NCI-H524 treated with DMSO at 0.1 percent for 48 hours (cell line): Measurements from ENCODE around the gene ZNF805.
"Not testable (repeated sequence)": the region's sequence is repeated elsewhere in the genome, so short reads cannot be mapped to it uniquely, and the experiment has no call there.

ENCODE experiments used
- DNase-seq: peaks from one replicate; lab custom pipeline; 2025; lab: John Stamatoyannopoulos, UW

The ZNF805 gene

DNA sequence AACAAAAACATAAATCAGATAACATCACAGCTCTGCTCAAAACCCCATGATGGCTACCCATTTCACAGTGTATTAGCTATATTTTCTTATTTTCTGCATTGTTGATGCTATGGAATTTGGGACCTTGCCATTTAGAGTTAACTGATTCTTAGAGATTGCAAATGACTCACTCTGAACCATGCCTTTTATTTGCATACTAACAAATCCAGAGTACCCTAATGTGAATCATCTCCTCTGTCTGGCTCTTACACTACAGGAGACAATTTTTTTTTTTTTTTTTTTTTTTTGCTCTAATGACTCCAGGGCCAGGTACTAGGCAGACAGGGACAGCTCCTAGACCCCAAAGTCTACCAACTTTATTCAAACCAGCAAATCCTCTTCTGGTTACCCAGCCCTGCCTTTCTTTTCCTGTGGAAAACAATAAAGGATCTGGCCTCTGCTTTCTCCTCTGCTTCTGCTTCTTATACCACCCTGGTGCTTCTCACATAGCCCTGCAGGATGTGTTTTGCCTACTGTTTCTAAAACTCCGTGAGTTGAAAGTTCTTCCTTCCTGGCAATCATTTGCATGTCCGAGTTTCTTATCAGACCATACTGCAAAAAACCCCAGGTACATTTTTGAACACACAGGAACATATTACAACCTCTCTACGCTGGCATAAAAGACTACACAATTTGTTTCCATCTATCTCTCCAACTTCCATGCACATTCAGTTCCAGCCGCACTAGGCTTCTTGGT lies 29.3 kb downstream of the ZNF805 start:
- no peak for DNase-seq

DNA sequence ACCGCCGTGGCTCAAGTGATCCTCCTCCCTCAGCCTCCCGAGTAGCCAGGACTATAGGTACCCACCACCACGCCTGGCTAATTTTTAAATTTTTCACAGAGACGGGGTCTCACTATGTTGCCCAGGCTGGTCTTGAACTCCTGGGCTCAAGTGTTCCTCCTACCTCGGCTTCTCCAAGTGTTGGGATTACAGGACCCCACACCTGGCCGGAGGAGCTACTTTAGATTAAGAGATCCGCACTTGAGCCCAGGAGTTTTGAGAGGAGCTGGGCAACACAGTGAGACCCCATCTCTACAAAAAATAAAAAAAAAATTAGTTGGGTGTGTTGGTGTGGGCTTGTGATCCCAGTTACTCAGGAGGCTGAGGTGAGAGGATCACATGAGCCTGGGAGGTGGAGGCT lies 30.8 kb downstream of the ZNF805 start:
- no peak for DNase-seq

DNA sequence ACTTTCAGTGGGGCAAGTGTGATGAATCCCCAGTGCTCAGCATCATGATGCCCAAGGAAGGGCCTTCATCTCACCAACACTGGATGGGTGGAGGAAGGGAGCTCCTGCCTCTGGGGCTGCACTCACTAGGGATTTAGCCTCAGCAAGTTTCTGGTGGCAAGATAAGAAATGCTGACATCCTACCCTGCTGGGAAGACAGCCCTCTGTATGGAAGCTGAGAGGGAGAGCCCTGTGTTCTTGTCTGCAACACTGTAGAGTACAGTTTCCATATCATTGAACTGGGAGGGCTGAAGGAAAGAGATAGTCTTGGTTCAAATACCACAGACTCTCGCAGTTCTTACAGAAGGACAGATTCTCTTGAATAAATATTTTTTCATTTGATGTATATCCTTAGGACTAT lies 32.6 kb downstream of the ZNF805 start:
- DNase-seq, result no peak

DNA sequence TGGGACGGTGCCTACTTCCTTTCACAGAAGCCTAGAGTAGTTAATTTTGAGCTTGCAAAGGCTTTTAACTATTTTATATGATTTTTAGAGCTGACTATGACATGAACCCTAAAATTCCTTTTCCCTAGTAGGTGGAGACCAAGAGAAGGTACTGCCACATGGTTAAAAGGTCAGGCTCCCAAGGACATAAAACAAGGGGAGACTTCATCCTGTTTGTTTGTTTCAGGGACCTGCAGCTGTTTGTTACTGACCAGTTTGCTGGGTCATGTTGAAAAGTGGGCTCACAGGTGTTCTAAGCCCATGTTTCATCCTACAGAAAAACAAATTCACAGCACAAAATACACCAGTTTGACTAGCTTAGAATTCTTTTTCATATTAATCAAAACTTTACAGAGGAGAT lies 36.0 kb downstream of the ZNF805 start:
- no peak for DNase-seq

DNA sequence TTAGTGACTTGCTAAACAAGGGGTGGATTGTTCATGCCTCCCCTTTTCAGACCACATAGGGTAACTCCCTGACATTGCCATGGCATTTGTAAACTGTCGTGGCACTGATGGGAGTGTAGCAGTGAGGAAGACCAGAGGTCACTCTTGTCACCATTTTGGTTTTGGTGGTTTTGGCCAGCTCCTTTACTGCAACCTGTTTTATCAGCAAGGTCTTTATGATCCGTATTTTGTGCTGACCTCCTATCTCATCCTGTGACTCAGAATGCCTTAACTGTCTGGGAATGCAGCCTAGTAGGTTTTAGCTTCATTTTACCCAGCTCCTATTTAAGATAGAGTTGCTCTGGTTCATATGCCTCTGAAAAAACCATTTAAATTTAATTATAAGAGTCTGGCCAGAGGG lies 38.0 kb downstream of the ZNF805 start:
- not testable (repeated sequence) for DNase-seq

DNA sequence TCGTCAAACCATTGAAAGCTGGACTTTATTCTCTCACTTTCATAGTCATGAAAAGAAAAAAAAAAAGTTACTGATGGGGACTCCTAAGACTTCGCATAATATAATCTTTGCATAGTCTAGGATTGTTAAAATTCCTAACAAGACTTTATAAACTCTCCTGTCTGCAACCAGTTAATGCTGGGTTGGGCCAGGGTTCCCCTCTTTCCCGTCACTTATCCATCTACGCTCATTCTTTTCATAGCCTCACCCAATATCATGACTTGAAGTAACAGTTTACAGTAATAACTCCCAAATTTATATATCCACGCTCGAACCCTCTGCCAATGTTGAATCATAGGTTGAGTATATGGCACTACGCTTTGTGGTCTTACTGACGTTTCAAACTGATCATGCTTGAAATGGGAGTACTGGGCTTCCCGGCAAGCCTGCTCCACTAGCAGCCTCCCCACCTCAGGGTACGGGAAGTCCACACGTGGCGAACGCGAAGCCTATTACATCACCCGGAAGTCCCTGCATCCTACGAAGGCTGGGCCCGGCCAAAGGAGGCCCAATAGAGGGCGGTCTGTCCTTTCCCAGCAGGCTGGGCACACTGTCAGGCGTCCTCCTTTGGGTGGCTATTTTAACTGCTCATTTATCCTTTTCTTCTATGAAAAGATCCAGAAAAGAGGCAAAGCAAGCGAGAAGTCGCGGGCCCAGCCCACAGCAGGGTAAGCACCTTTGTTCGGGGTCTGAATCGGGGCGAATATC lies 39.2 kb downstream of the ZNF805 start:
- DNase-seq, result peak; percentile 66

DNA sequence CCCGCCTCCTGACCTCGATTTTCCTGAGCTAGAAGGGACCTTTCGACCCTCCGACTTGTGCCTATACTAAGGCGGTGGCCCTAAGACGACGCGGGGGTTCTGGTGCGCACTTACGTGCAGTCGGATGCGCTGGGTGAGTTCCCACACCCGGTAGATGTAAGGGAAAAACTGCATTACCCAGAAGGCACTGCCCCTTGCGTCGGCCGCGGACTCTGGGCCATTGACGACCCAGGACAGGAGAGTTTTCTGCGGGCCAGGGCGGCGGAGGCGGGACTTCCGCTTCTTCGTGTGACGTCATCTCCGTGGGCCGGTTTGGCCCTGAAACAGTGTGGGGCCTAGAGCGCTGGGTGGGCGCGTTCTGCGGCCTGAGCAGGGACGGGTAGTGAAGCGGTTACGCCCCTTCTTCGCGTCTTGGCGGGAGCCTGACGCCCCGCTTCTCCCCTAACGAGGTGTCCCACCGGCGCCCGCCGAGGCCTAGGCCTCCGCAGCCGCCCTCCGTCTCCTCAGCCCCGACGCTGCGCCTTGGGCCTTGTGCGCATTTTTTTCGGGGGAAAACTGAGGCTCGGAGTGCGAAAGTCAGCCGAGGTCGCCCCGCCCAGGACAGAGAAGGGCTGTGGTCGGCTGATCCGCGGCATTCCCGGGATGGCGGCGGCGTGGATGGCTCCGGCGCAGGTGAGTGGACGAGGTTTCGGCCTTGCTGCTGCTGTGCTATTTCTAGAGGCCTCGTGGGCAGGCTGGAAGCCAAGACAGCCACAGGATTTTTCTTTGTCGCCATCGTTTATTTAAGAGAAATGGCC lies 39.9 kb downstream of the ZNF805 start, which contains the start of gene ZNF460:
ZNF460 (plus strand) TSS at position 321 of the 797 bp plus-strand sequence; CDS start at position 643, 322 bp downstream.
- peak; percentile 79 for DNase-seq

DNA sequence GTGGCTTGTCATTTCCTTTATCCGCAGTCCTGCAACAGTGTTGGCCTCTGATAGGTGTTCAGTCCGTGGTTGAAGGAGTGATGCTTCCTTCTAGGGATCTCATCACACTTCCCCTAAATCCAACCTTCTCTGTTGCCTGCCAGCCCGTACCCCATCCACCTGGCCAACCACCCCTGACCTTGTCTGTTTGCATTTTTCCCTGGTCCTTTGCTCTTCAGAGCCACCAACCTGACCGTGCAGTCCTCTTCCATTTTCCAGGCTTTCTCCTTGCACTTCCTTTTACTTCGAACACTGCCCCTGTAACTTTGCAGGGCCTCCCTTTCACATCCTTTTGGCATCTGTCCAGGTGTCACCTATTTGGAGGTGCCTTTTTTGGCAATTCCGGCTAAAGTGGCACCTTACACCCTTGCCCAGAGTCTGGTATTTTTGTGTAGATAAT lies 40.5 kb downstream of the ZNF805 start:
- no peak for DNase-seq

DNA sequence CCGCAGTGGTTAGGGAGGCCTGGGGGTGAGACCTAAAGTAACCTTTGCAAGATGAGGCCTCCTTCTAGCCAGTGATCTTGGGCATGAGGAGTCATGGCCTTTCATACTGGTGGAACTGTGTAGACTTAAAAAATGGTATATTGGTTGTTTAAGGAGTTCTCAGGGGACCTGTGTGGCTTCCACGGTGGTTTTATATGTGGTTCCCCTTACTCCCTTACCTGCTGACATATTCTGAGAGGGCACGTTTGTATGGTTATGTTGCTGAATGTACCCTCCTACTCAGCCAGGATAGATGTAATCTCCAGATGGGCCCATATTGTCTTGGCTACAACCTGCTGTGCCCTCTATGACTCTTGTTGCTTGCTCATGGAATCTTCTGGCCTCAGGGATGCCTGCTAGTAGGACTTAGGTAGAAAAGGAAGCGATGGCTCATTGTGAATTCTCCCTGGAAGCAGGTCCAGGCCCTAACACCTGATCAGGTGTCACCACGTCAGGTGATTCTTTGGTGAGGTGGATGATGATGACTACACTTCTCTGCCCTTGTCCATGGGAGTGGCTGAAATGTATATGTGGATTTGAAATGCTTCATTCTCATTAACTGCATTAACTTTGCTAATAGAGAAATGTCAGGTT lies 41.7 kb downstream of the ZNF805 start:
- DNase-seq, result no peak

DNA sequence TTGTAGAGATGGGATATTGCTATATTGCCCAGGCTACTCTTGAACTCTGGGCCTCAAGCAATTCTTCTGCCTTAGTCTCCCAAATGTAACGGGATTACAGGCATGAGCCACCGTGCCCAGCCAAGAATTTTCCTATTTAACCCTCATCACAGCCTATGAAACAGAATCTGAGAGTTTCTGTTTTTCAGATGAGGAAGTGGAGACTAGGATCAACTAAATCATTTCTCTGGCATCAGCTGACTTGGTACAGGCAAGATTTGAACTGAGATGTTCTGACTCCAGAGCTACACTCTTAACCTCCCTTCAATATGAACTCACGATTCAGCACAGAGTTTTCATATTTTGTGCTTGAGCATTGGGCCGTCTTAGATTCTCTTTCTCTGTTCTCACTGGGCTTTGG lies 47.9 kb downstream of the ZNF805 start:
- no peak for DNase-seq

DNA sequence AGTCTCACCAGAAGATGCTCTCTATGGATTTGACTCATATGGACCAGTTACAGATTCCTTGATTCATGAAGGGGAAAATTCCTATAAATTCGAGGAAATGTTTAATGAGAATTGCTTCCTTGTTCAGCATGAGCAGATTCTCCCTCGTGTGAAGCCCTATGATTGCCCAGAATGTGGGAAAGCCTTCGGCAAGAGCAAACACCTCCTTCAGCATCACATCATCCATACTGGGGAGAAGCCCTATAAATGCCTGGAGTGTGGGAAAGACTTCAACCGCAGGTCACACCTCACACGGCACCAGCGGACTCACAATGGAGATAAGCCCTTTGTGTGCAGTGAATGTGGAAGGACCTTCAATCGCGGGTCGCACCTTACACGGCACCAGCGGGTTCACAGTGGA lies 50.5 kb downstream of the ZNF805 start:
- no peak for DNase-seq

DNA sequence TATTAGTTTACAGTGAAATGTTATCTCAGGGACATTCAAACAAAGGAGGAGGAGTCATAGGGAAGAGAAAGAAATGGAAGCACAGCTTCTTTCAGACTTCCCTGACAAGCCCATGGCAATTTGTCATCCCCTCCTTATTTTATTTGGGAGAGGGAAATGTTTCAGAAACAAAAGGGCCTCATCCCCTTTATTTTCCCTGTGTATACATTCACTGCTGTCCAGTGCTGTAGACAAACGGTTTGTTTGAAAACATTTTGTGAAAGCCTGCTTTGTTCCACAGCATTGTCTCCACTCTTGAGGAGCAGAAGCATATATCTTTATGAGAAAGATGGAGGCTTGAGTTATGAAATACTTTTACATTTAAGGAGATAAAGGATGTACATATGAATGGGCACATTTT lies 52.1 kb downstream of the ZNF805 start:
- DNase-seq, result no peak

DNA sequence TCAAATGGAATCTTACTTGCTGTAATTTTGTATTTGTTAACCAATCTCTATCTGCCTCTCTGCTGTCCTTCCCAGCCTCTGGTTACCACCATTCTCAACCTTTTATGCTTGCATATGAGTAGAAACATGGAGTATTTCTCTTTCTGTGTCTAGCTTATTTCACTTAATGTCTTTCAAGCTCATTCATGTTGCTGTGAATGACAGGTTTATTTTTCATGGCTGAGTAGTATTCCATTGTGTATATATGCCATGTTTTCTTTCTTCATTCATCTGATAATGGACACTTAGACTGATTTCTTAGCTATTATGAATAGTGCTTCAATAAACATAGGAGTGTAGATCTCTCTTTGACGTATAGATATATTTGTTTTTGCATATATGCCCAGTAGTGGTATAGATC lies 53.3 kb downstream of the ZNF805 start:
- no peak for DNase-seq

DNA sequence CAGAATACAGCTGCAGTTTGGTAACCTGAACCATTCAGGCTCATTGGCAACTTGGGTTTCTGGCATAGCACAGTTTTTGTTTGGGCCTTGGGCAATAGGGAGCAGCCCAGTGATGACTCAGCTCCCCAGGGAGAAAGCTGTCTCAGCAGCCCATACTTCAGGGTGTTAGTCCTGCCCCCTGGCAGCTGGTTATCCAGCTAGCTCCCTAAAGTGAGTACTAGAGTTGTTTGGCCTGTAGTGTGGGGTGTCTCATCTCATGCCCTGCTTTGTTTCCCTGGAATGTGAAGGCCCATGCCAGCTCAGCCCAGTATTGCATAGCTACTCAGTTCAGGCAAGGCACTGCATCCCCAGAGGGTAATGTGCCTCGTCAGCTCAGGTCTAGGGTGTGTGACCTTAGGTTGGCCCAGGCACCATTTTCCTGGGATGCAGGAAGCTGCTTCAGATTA lies 61.6 kb downstream of the ZNF805 start:
- DNase-seq, result no peak

DNA sequence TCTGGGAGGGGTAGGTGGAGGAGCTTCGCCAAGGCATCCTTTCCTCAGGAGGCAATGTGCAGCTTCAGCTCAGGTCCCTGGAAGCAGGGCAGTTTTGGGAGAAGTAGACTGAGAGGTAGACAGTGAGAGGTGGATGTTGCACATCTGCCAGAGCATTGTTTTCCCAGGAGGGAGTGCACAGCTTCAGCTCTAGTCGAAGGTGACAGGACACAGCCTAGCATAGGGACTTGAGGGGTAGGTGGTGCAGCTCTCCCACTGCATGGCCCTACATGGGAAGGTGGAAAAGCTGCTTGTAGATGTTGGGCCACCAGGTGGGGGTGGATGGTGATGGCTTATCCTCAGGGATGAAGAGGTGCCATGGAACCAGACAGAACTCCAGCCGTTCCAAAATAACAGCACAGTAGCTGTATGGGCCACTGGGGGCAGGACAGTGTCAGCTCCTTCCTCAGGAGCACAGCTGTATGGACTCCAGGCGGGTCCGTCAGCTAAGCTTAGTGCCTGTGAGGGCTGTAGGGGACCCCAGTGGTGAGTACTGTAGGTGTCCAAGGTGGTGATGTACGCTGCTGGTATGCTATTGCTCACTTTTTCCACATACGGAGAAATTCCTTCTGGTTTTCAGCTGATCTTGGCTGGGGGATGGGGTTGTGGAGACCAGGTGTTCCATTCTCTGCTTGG lies 62.4 kb downstream of the ZNF805 start:
- DNase-seq, result no peak
